Activated CD4-positive, CD25-positive, alpha-beta regulatory T cell treated with anti-CD3 and anti-CD28 coated beads, Interleukin-2, amount 50 U/mL, for 72 hours (primary cell): ENCODE measurements around the gene TNFAIP3.

Source experiments
- DNase-seq: peaks from one replicate; pipeline ENCODE4 v3.0.0; 2021

The TNFAIP3 gene

GRCh38 chr6:137904822-137905617 lies 38.0 kb downstream of the TNFAIP3 start:
- DNase-seq: no peak

GRCh38 chr6:137906020-137906472 lies 39.0 kb downstream of the TNFAIP3 start:
- no peak for DNase-seq

GRCh38 chr6:137907170-137907569 lies 40.1 kb downstream of the TNFAIP3 start:
- no peak for DNase-seq

GRCh38 chr6:137909533-137909932 lies 42.5 kb downstream of the TNFAIP3 start:
- no peak for DNase-seq

- DNase-seq: no peak
These were observed 43.4 kb downstream of the TNFAIP3 start for GRCh38 chr6:137910424-137910834.

GRCh38 chr6:137910843-137911456 lies 43.9 kb downstream of the TNFAIP3 start:
- DNase-seq: no peak

GRCh38 chr6:137911675-137912191 lies 44.7 kb downstream of the TNFAIP3 start:
- no peak for DNase-seq

- no peak for DNase-seq
These were observed 45.8 kb downstream of the TNFAIP3 start for GRCh38 chr6:137912813-137913212.

- DNase-seq: no peak
These were observed 46.4 kb downstream of the TNFAIP3 start for GRCh38 chr6:137913434-137913833.

GRCh38 chr6:137913996-137914529 lies 47.0 kb downstream of the TNFAIP3 start:
- no peak for DNase-seq

- no peak for DNase-seq
These were observed 47.6 kb downstream of the TNFAIP3 start for GRCh38 chr6:137914530-137915193.

GRCh38 chr6:137915790-137916189 lies 48.7 kb downstream of the TNFAIP3 start:
- no peak for DNase-seq

GRCh38 chr6:137917551-137918325 lies 50.7 kb downstream of the TNFAIP3 start:
- DNase-seq: no peak

- DNase-seq: no peak
These were observed 52.4 kb downstream of the TNFAIP3 start for GRCh38 chr6:137919502-137919823.

- DNase-seq: no peak
These were observed 53.0 kb downstream of the TNFAIP3 start for GRCh38 chr6:137919837-137920730.

- DNase-seq: no peak
These were observed 54.8 kb downstream of the TNFAIP3 start for GRCh38 chr6:137921823-137922222.

- no peak for DNase-seq
These were observed 57.0 kb downstream of the TNFAIP3 start for GRCh38 chr6:137923866-137924653.

- DNase-seq: no peak
These were observed 58.2 kb downstream of the TNFAIP3 start for GRCh38 chr6:137925141-137925698.

- DNase-seq: no peak
These were observed 59.2 kb downstream of the TNFAIP3 start for GRCh38 chr6:137926207-137926731.

GRCh38 chr6:137926985-137927384 lies 59.9 kb downstream of the TNFAIP3 start:
- no peak for DNase-seq
